Fibroblast of skin of right quadriceps (primary cell): Measurements from ENCODE around the gene C18orf63.
A peak's percentile ranks its signal among the peaks of the same experiment; 100 is the strongest.

ENCODE experiments used
- DNase-seq: peaks from one replicate; pipeline ENCODE4 v3.0.0-alpha.2; 2013

The C18orf63 gene

GRCh38 chr18:74381621-74382295, 66.1 kb downstream of the C18orf63 start:
- no peak for DNase-seq

GRCh38 chr18:74382481-74383017, 66.9 kb downstream of the C18orf63 start:
- DNase-seq, result no peak

GRCh38 chr18:74387383-74387782, 71.7 kb downstream of the C18orf63 start:
- no peak for DNase-seq

- DNase-seq, result no peak
These were observed 72.6 kb downstream of the C18orf63 start for GRCh38 chr18:74388227-74388626.

GRCh38 chr18:74389171-74389927, 73.7 kb downstream of the C18orf63 start:
- DNase-seq, result no peak

- DNase-seq, result no peak
These were observed 74.4 kb downstream of the C18orf63 start for GRCh38 chr18:74389991-74390390.

GRCh38 chr18:74390900-74391299, 75.3 kb downstream of the C18orf63 start:
- no peak for DNase-seq

GRCh38 chr18:74392323-74392722, 76.7 kb downstream of the C18orf63 start:
- DNase-seq, result no peak

- DNase-seq, result no peak
These were observed 79.4 kb downstream of the C18orf63 start for GRCh38 chr18:74395006-74395405.

- no peak for DNase-seq
These were observed 80.1 kb downstream of the C18orf63 start for GRCh38 chr18:74395648-74396154.

- peak; percentile 17 for DNase-seq
These were observed 80.8 kb downstream of the C18orf63 start for GRCh38 chr18:74396171-74397169.

- no peak for DNase-seq
These were observed 81.9 kb downstream of the C18orf63 start for GRCh38 chr18:74397572-74397971.

- DNase-seq, result no peak
These were observed 83.7 kb downstream of the C18orf63 start for GRCh38 chr18:74399091-74399887.

- DNase-seq, result no peak
These were observed 85.2 kb downstream of the C18orf63 start for GRCh38 chr18:74400813-74401212.

- DNase-seq, result no peak
These were observed 87.3 kb downstream of the C18orf63 start for GRCh38 chr18:74402806-74403433.

- no peak for DNase-seq
These were observed 92.2 kb downstream of the C18orf63 start for GRCh38 chr18:74407888-74408287.
